ENCODE results near the gene HIVEP2.

Gene HIVEP2

GRCh38 chr6:142857796-142858555 is 87.0 kb downstream of the HIVEP2 start:
- no peak for DNase-seq (ENCODE audit: low spot score)

GRCh38 chr6:142857233-142857761 is 87.7 kb downstream of the HIVEP2 start:
- no peak for DNase-seq (ENCODE audit: low spot score)

GRCh38 chr6:142856624-142857232 is 88.2 kb downstream of the HIVEP2 start:
- DNase-seq (ENCODE audit: low spot score) = peak; percentile 54

GRCh38 chr6:142855893-142856623 is 88.9 kb downstream of the HIVEP2 start:
- DNase-seq (ENCODE audit: low spot score) = no peak

GRCh38 chr6:142854589-142855488 is 90.1 kb downstream of the HIVEP2 start:
- no peak for DNase-seq (ENCODE audit: low spot score)

GRCh38 chr6:142853244-142854180 is 91.5 kb downstream of the HIVEP2 start:
- DNase-seq (ENCODE audit: low spot score) = no peak

- DNase-seq (ENCODE audit: low spot score) = no peak
These were observed 93.4 kb downstream of the HIVEP2 start for GRCh38 chr6:142851601-142852000.

- peak; percentile 71 for DNase-seq (ENCODE audit: low spot score)
These were observed 94.1 kb downstream of the HIVEP2 start for GRCh38 chr6:142850679-142851423.

- DNase-seq (ENCODE audit: low spot score) = no peak
These were observed 96.0 kb downstream of the HIVEP2 start for GRCh38 chr6:142848976-142849375.

- no peak for DNase-seq (ENCODE audit: low spot score)
These were observed 96.8 kb downstream of the HIVEP2 start for GRCh38 chr6:142848156-142848555.

GRCh38 chr6:142846883-142847287 is 98.1 kb downstream of the HIVEP2 start:
- DNase-seq (ENCODE audit: low spot score) = no peak

GRCh38 chr6:142846459-142846831 is 98.5 kb downstream of the HIVEP2 start:
- peak; percentile 59 for DNase-seq (ENCODE audit: low spot score)

- DNase-seq (ENCODE audit: low spot score) = peak; percentile 55
These were observed 99.1 kb downstream of the HIVEP2 start for GRCh38 chr6:142845624-142846458.

- DNase-seq (ENCODE audit: low spot score) = peak; percentile 78
These were observed 99.8 kb downstream of the HIVEP2 start for GRCh38 chr6:142845143-142845571.

- DNase-seq (ENCODE audit: low spot score) = no peak
These were observed 100.8 kb downstream of the HIVEP2 start for GRCh38 chr6:142844065-142844755.

GRCh38 chr6:142843361-142843760 is 101.6 kb downstream of the HIVEP2 start:
- DNase-seq (ENCODE audit: low spot score) = no peak

- DNase-seq (ENCODE audit: low spot score) = peak; percentile 86
These were observed 102.3 kb downstream of the HIVEP2 start for GRCh38 chr6:142842418-142843261.
